Smooth muscle cell (in vitro differentiated cells): Measurements from ENCODE around the gene TMEM209. TPM values are rescaled to one million over a fixed set of nuclear protein-coding genes. Genes with fewer than 3 reads are reported as not detected.

Source experiments
- DNase-seq: peaks from one replicate; lab custom pipeline; 2025; ENCODE audit not compliant: unreplicated experiment; lab: John Stamatoyannopoulos, UW
- H2AFZ ChIP-seq: fragments of 200-600 bp; sonication (generic); 2 replicates; pipeline ENCODE4 v1.6.0; 2016; ENCODE audit warnings: antibody characterized with exemption, low read depth, mild to moderate bottlenecking
- H3F3A ChIP-seq: fragments of 200-600 bp; sonication (generic); 2 replicates; pipeline ENCODE4 v1.6.0; 2017; ENCODE audit warnings: antibody characterized with exemption, low read depth
- H3K27ac ChIP-seq: fragments of 200-600 bp; sonication (generic); 2 replicates; pipeline ENCODE4 v1.5.1; 2016; ENCODE audit warnings: low read depth, mild to moderate bottlenecking
- H3K27me3 ChIP-seq: fragments of 200-600 bp; sonication (generic); 2 replicates; pipeline ENCODE4 v1.6.1; 2016; ENCODE audit warnings: low read depth, mild to moderate bottlenecking
- H3K36me3 ChIP-seq: fragments of 200-600 bp; sonication (generic); 2 replicates; pipeline ENCODE4 v1.5.1; 2016; ENCODE audit warnings: low read depth
- H3K4me1 ChIP-seq: fragments of 200-600 bp; sonication (generic); 2 replicates; pipeline ENCODE4 v1.5.1; 2016; ENCODE audit warnings: low read depth
- H3K4me2 ChIP-seq: fragments of 200-600 bp; sonication (generic); 2 replicates; pipeline ENCODE4 v1.6.0; 2016; ENCODE audit warnings: mild to moderate bottlenecking
- H3K4me3 ChIP-seq: fragments of 200-600 bp; sonication (generic); 2 replicates; pipeline ENCODE4 v1.5.1; 2016; ENCODE audit warnings: mild to moderate bottlenecking
- H3K79me2 ChIP-seq: fragments of 200-600 bp; sonication (generic); 2 replicates; pipeline ENCODE4 v1.6.0; 2016; ENCODE audit warnings: low read depth, mild to moderate bottlenecking
- H3K9ac ChIP-seq: fragments of 200-600 bp; sonication (generic); 2 replicates; pipeline ENCODE4 v1.6.0; 2016; ENCODE audit warnings: low read depth
- H3K9me3 ChIP-seq: fragments of 200-600 bp; sonication (generic); replicated peaks from 2 replicates; pipeline ENCODE4 v1.5.1; 2016; ENCODE audit warnings: low read depth
- H4K20me1 ChIP-seq: fragments of 200-600 bp; sonication (generic); 2 replicates; pipeline ENCODE4 v1.6.0; 2016; ENCODE audit warnings: low read depth
- CTCF ChIP-seq: fragments of 200-600 bp; sonication (generic); IDR thresholded peaks from 2 replicates; pipeline ENCODE4 v1.5.1; 2017; ENCODE audit warnings: borderline replicate concordance, mild to moderate bottlenecking, antibody characterized with exemption; ENCODE audit not compliant: insufficient read depth, poor library complexity, severe bottlenecking
- WGBS: methylation state at CpG from one replicate; pipeline ENCODE4 v1.1.7; 2016; ENCODE audit warnings: low lambda C conversion rate; 5-methylcytosine and 5-hydroxymethylcytosine counted together
- polyA plus RNA-seq: library from polyadenylated mRNA; unstranded; fragments of >200 nt; fragmentation: Nextera tagmentation; extraction: Ambion mirVana; gene quantifications from 2 replicates; pipeline ENCODE4 v1.2.1, GENCODE V29; 2016
- total RNA-seq: library from RNA; depleted of rRNA; stranded (reverse); fragments of >200 nt; gene quantifications from 2 replicates; pipeline ENCODE4 v1.2.3, GENCODE V29; 2014

Gene TMEM209
- total and polyA plus RNA-seq, 2 experiments from 2014 or later, result 15.1 to 20.3 TPM

DNA sequence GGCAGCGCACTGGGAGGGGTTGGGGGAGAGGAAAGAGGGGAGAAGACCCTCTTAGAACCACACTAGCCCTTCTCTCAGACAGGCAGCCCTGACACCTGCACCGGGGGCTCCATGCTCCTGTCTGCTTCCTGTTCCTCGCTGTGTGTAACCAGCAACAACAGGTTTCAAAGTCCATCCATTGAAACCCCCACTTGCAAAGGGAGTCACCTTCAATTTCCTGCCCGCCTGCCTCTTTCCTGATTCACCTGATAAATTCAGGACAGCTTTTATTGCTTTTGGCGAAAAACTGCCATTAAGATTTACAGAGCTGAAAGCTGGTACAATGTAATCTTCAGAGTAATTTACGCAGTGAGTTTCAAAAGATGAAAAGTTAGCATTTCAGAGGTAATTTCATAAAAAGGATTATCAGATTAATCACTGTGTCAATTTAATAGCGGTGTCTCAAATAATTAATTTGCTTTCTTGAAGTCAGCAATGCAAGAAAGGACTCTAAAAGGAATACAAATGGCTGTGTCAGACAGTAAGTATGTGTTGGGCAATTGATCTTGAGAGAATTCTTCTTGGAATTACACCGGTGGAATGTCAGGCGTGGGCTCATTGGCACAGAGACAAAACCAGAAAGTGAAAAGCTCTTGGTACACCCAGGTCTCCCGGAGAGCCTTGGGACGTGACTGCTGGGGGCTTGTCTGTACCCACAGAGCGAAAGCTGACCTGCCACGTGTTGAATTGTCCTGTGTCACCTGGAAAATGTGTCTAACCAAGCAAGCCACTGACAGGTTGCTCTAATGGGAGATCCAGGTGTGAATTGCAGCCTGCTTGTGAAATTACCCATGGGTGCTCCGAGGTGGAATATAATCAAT lies 60.7 kb downstream of the TMEM209 start:
- H3K9me3 ChIP-seq, result no peaks in the 10 kb centered on the region
- no peak overlapping the region for H3K4me2 ChIP-seq
- TF ChIP-seq CTCF, result no peak
- peaks cover 18% of the 10 kb centered on the region for H3K4me1 ChIP-seq
- H3K36me3 ChIP-seq, result no peaks in the 10 kb centered on the region
- no peaks in the 10 kb centered on the region for H4K20me1 ChIP-seq
- no peak for DNase-seq
- no peak overlapping the region for H3K27ac ChIP-seq
- H2AFZ ChIP-seq, result no peak overlapping the region
- WGBS, result 87% methylated on average over 14 of the region's 14 CpGs
- no peaks in the 10 kb centered on the region for H3F3A ChIP-seq
- H3K9ac ChIP-seq, result no peak overlapping the region
- no peaks in the 10 kb centered on the region for H3K79me2 ChIP-seq
- H3K4me3 ChIP-seq, result no peak overlapping the region
- H3K27me3 ChIP-seq, result no peaks in the 10 kb centered on the region

GRCh38 chr7:130143986-130144311 lies 61.3 kb downstream of the TMEM209 start:
- DNase-seq, result no peak
- Histone ChIP-seq H2AFZ (no peak overlapping the region), H3K36me3 (no peaks in the 10 kb centered on the region), H3K4me2 (no peak overlapping the region), H3K27me3 (no peaks in the 10 kb centered on the region), H3K4me1 (peaks cover 18% of the 10 kb centered on the region), H3K9me3 (no peaks in the 10 kb centered on the region), H4K20me1 (no peaks in the 10 kb centered on the region), H3F3A (no peaks in the 10 kb centered on the region), H3K79me2 (no peaks in the 10 kb centered on the region), H3K27ac (no peak overlapping the region), H3K4me3 (no peak overlapping the region), H3K9ac (no peak overlapping the region)
- whole genome bisulfite sequencing, result 93% methylated on average over 3 of the region's 3 CpGs
- TF ChIP-seq CTCF, result no peak

GRCh38 chr7:130143334-130143732 lies 61.9 kb downstream of the TMEM209 start:
- TF ChIP-seq CTCF, result no peak
- Histone ChIP-seq H3K27ac (no peak overlapping the region), H3K4me2 (no peak overlapping the region), H2AFZ (no peak overlapping the region), H3K4me3 (no peak overlapping the region), H3K9ac (no peak overlapping the region), H4K20me1 (no peaks in the 10 kb centered on the region), H3F3A (no peaks in the 10 kb centered on the region), H3K36me3 (no peaks in the 10 kb centered on the region), H3K79me2 (no peaks in the 10 kb centered on the region), H3K4me1 (peaks cover 18% of the 10 kb centered on the region), H3K27me3 (no peaks in the 10 kb centered on the region), H3K9me3 (no peaks in the 10 kb centered on the region)
- DNase-seq, result no peak
- 95% methylated on average over 5 of the region's 5 CpGs for WGBS
